ENCODE measurements around the gene ARHGAP6. TPM values are rescaled to one million over a fixed set of nuclear protein-coding genes. Genes with fewer than 3 reads are reported as not detected.

ARHGAP6 gene
- total RNA-seq, 1 experiment from 2014 or later, result not detected

DNA sequence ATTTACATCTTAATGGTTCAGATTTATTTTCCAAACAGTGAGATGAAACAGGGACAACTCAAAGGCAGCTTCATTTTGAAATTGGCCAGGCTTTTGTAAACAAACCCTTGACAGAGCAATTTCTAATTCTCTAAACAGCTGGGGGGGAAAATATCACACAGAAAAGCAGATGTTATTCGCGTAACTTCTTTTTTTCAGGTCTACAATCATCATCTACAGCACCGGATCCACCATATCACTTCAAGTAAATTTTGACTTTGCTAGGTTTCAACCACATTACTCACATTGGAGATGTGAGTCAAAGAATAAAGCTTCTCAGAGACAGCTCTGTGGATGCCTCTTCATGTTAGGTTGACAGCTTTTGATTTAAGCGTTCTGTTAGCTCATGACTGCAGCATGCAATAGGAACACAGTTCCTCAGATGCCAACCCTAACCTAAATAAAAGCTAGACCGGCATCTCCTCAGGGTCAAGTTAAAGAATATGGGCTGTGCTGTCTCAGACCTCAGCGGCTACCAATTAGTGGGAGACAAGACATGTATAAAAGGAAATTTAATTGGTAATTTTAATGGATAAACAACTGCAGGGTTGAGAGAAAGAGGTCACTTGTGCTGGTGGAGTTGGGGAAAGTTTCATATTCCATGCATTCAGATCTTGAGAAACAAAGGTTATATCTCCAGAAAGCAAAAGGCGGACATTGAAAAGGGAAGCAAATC lies 345.8 kb downstream of the ARHGAP6 start:
- no peak overlapping the region for H3K27ac Mint-ChIP-seq (ENCODE audit: low read depth, unreplicated experiment)
- POLR2A ChIA-PET, result interaction anchor here (0.7 kb wide), 1 partner anchor 67 kb away, joined by 3 read pairs; no protein-coding TSS in a partner anchor
- H3K27me3 Mint-ChIP-seq (ENCODE audit: insufficient read depth, unreplicated experiment), result peaks cover 13% of the 10 kb centered on the region
- TF ChIP-seq, protein P1, sequence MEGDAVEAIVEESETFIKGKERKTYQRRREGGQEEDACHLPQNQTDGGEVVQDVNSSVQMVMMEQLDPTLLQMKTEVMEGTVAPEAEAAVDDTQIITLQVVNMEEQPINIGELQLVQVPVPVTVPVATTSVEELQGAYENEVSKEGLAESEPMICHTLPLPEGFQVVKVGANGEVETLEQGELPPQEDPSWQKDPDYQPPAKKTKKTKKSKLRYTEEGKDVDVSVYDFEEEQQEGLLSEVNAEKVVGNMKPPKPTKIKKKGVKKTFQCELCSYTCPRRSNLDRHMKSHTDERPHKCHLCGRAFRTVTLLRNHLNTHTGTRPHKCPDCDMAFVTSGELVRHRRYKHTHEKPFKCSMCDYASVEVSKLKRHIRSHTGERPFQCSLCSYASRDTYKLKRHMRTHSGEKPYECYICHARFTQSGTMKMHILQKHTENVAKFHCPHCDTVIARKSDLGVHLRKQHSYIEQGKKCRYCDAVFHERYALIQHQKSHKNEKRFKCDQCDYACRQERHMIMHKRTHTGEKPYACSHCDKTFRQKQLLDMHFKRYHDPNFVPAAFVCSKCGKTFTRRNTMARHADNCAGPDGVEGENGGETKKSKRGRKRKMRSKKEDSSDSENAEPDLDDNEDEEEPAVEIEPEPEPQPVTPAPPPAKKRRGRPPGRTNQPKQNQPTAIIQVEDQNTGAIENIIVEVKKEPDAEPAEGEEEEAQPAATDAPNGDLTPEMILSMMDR (IDR thresholded peaks at IDR 0.05; ENCODE audit: unreplicated experiment), result no peak
- H3K4me1 Mint-ChIP-seq (ENCODE audit: insufficient read depth, unreplicated experiment), result no peaks in the 10 kb centered on the region
- CTCF ChIA-PET, result interaction anchor here (0.5 kb wide), 2 partner anchors 76 to 104 kb away, joined by 3 read pairs; no protein-coding TSS in a partner anchor
- no peak for DNase-seq (ENCODE audit: unreplicated experiment)
- no peaks in the 10 kb centered on the region for H3K9me3 Mint-ChIP-seq (ENCODE audit: unreplicated experiment)
- H3K4me3 Mint-ChIP-seq (ENCODE audit: unreplicated experiment), result no peak overlapping the region
- H3K36me3 Mint-ChIP-seq (ENCODE audit: insufficient read depth, unreplicated experiment), result no peaks in the 10 kb centered on the region
- BruUV-seq (replicated peaks), result no TSS peak
- intact Hi-C loops (cut with micrococcal nuclease), result no loop called here

DNA sequence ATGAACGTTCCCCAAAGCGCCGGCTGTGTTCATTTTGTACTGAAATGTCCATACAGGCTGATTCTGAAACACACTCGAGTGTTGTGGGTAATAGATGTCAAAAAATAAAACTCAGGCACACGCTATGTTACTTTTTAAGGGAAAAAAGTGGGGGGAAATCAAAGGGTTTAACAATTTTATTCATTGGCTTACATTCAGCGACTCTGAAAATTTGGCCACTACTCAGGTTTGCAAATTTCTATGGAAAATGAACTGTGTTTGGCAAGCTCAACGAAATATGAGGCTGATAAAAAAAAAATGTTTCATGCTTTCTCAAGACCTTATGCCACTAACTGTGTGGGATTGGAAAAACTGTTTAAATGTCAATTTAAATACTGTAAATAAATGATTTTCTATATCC lies 354.0 kb downstream of the ARHGAP6 start:
- H3K4me3 Mint-ChIP-seq (ENCODE audit: unreplicated experiment), result no peak overlapping the region
- ChIA-PET POLR2A (no interaction called here), CTCF (interaction anchor here (0.6 kb wide), 1 partner anchor 604 kb away, joined by 3 read pairs; no protein-coding TSS in a partner anchor)
- H3K9me3 Mint-ChIP-seq (ENCODE audit: unreplicated experiment), result no peaks in the 10 kb centered on the region
- no peaks in the 10 kb centered on the region for H3K4me1 Mint-ChIP-seq (ENCODE audit: insufficient read depth, unreplicated experiment)
- peaks cover 25% of the 10 kb centered on the region for H3K27me3 Mint-ChIP-seq (ENCODE audit: insufficient read depth, unreplicated experiment)
- TF ChIP-seq, protein P1 (IDR thresholded peaks at IDR 0.05; ENCODE audit: unreplicated experiment), result no peak
- intact Hi-C loops (cut with micrococcal nuclease), result no loop called here
- BruUV-seq (replicated peaks), result no TSS peak
- H3K36me3 Mint-ChIP-seq (ENCODE audit: insufficient read depth, unreplicated experiment), result no peaks in the 10 kb centered on the region
- no peak overlapping the region for H3K27ac Mint-ChIP-seq (ENCODE audit: low read depth, unreplicated experiment)
- no peak for DNase-seq (ENCODE audit: unreplicated experiment)

DNA sequence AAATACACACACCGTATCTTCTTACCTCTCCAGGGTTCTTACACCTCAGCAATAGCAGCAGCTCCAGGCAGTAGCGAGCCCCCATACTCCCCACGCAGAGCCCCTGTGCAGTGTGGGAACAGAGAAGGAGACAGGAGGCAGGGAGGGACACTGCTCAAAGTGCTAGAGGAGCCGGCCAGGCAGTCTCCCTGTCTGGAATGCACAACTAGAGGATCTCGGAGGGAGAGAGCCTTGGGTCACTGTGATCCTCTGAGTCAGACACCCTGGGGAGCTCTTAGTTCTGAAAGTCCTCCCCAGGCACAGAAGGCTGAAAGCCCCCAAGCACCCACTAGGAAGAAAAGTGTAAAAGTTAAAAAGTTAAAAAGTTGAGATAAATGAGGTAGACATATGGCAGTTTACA lies 356.5 kb downstream of the ARHGAP6 start:
- intact Hi-C loops (cut with micrococcal nuclease), result no loop called here
- ChIA-PET POLR2A (no interaction called here), CTCF (no interaction called here)
- Mint-ChIP-seq H3K27ac (ENCODE audit: low read depth, unreplicated experiment) (no peak overlapping the region), H3K27me3 (ENCODE audit: insufficient read depth, unreplicated experiment) (peaks cover 50% of the 10 kb centered on the region), H3K36me3 (ENCODE audit: insufficient read depth, unreplicated experiment) (no peaks in the 10 kb centered on the region), H3K4me1 (ENCODE audit: insufficient read depth, unreplicated experiment) (no peaks in the 10 kb centered on the region), H3K9me3 (ENCODE audit: unreplicated experiment) (no peaks in the 10 kb centered on the region), H3K4me3 (ENCODE audit: unreplicated experiment) (no peak overlapping the region)
- TF ChIP-seq, protein P1 (IDR thresholded peaks at IDR 0.05; ENCODE audit: unreplicated experiment), result no peak
- BruUV-seq (replicated peaks), result no TSS peak
- DNase-seq (ENCODE audit: unreplicated experiment), result no peak

DNA sequence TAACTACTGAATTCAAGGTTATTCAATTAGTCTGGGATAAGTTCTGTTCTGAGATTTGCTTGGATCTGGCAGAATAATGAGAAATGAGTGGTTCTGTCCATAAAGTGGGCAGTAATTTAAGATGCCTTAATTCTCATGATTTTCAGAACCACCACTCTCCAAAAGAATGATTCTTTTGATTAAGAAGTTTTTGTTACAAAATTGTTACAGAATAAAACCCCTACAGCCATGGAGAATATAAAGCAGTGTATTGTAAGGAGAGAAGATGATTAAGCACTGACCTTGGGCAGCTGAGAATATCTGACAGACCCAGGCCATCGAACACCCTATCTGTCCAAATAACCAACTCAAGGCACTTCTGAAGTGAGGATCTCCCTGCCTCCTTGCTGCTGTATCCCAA lies 360.1 kb downstream of the ARHGAP6 start:
- ChIA-PET CTCF (no interaction called here), POLR2A (no interaction called here)
- no TSS peak for BruUV-seq (replicated peaks)
- Mint-ChIP-seq H3K27ac (ENCODE audit: low read depth, unreplicated experiment) (no peak overlapping the region), H3K4me1 (ENCODE audit: insufficient read depth, unreplicated experiment) (no peaks in the 10 kb centered on the region), H3K9me3 (ENCODE audit: unreplicated experiment) (no peaks in the 10 kb centered on the region), H3K27me3 (ENCODE audit: insufficient read depth, unreplicated experiment) (peaks cover 49% of the 10 kb centered on the region), H3K4me3 (ENCODE audit: unreplicated experiment) (no peak overlapping the region), H3K36me3 (ENCODE audit: insufficient read depth, unreplicated experiment) (no peaks in the 10 kb centered on the region)
- intact Hi-C loops (cut with micrococcal nuclease), result no loop called here
- no peak for DNase-seq (ENCODE audit: unreplicated experiment)
- TF ChIP-seq, protein P1 (IDR thresholded peaks at IDR 0.05; ENCODE audit: unreplicated experiment), result no peak

All from MCF 10A (cell line).